Neutrophil (primary cell): ENCODE data around the gene TRPV5.

ENCODE experiments used
- H3K27ac ChIP-seq: fragments of 200-600 bp; sonication (generic); 2 replicates; pipeline ENCODE4 v1.5.1; 2016; ENCODE audit warnings: mild to moderate bottlenecking, moderate library complexity
- H3K27me3 ChIP-seq: fragments of 200-600 bp; sonication (generic); 2 replicates; pipeline ENCODE4 v1.6.0; 2016; ENCODE audit warnings: mild to moderate bottlenecking
- H3K36me3 ChIP-seq: fragments of 200-600 bp; sonication (generic); 2 replicates; pipeline ENCODE4 v1.5.1; 2017
- H3K4me1 ChIP-seq, 2 experiments: fragments of 200-600 bp in 1 of 2; sonication (generic) in 1 of 2; 1 replicate in 1 of 2; 2 replicates in 1 of 2; pipeline versions ENCODE4 v1.5.1 to v1.6.1; 2013 to 2016; ENCODE audit warnings: low read depth in 1 of 2, low read length in 1 of 2, mild to moderate bottlenecking in 1 of 2, moderate library complexity in 1 of 2; ENCODE audit not compliant: control insufficient read depth in 1 of 2, insufficient read depth in 1 of 2
- H3K4me3 ChIP-seq, 2 experiments: fragments of 200-600 bp in 1 of 2; sonication (generic) in 1 of 2; 1 replicate in 1 of 2; 2 replicates in 1 of 2; pipeline ENCODE4 v1.5.1; 2013 to 2016; ENCODE audit warnings: low read depth in 1 of 2, low read length in 1 of 2, mild to moderate bottlenecking in 1 of 2, moderate library complexity in 1 of 2
- H3K9me3 ChIP-seq: fragments of 200-600 bp; sonication (generic); 2 replicates; pipeline ENCODE4 v1.5.1; 2016
- CTCF ChIP-seq: fragments of 200-600 bp; sonication (generic); IDR thresholded peaks from 2 replicates; pipeline ENCODE4 v1.5.1; 2016; ENCODE audit warnings: antibody characterized with exemption

TRPV5 gene

GRCh38 chr7:142860968-142861367, 72.6 kb downstream of the TRPV5 start:
- Histone ChIP-seq H3K9me3 (no peaks in the 10 kb centered on the region), H3K27ac (no peak overlapping the region)

GRCh38 chr7:142859829-142860228, 73.7 kb downstream of the TRPV5 start:
- peaks cover 12% of the 10 kb centered on the region for H3K27me3 ChIP-seq
- no peaks in the 10 kb centered on the region for H3K9me3 ChIP-seq
- H3K36me3 ChIP-seq, result peaks cover 20% of the 10 kb centered on the region
- no peak for TF ChIP-seq CTCF
- no peak overlapping the region for H3K27ac ChIP-seq
- peaks cover 5 to 7% of the 10 kb centered on the region in 2 experiments for H3K4me1 ChIP-seq
- no peak overlapping the region for H3K4me3 ChIP-seq

More at GRCh38 chr7:142860968-142861367, 72.6 kb downstream of the TRPV5 start:
- no peak for TF ChIP-seq CTCF
- Histone ChIP-seq H3K27me3 (peaks cover 1% of the 10 kb centered on the region), H3K4me3 (no peak overlapping the region), H3K36me3 (peaks cover 20% of the 10 kb centered on the region), H3K4me1 (peaks cover 0 to under 1% of the 10 kb centered on the region in 2 experiments)

- Histone ChIP-seq H3K4me1 (peaks cover 6 to 7% of the 10 kb centered on the region in 2 experiments), H3K9me3 (no peaks in the 10 kb centered on the region), H3K4me3 (no peak overlapping the region), H3K27ac (no peak overlapping the region), H3K27me3 (peaks cover 13% of the 10 kb centered on the region), H3K36me3 (peaks cover 17% of the 10 kb centered on the region)
- no peak for TF ChIP-seq CTCF
Measured at GRCh38 chr7:142859411-142859810, 74.1 kb downstream of the TRPV5 start.
